SK-N-SH (cell line): Measurements from ENCODE around the gene POLR1C. TPM values are rescaled to one million over a fixed set of nuclear protein-coding genes. Genes with fewer than 3 reads are reported as not detected.

Source experiments
- CTCF ChIA-PET: fragments of 300-600, 350-600 bp; formaldehyde crosslinking; extraction: SDS; loops from one replicate; lab custom pipeline; 2021; lab: Yijun Ruan, JAX
- POLR2A ChIA-PET: fragments of 350-600 bp; sonication (Branson Sonifier 250); formaldehyde crosslinking; extraction: SDS; loops from one replicate; lab custom pipeline; 2020; ENCODE audit warnings: antibody characterized with exemption, inconsistent platforms; lab: Yijun Ruan, JAX
- DNase-seq: peaks from one replicate; pipeline ENCODE4 v3.0.0; 2012
- H2AFZ ChIP-seq: fragments of 200-600 bp; sonication (generic); 2 replicates; pipeline ENCODE4 v1.8.1; 2016; ENCODE audit warnings: antibody characterized with exemption, mild to moderate bottlenecking, low read depth
- H3F3A ChIP-seq: fragments of 200-600 bp; sonication (generic); replicated peaks from 2 replicates; pipeline ENCODE3; 2016; ENCODE audit warnings: antibody characterized with exemption, mild to moderate bottlenecking; ENCODE audit not compliant: insufficient read depth
- H3K27ac ChIP-seq, 2 experiments: fragments of 200-500 bp in 1 of 2; fragments of 200-600 bp in 1 of 2; sonication (Bioruptor generic) in 1 of 2; sonication (generic), shearing (Covaris generic) in 1 of 2; 2 replicates each; pipeline versions ENCODE4 v1.5.1 to v1.6.1; 2014 to 2016; ENCODE audit warnings: low read depth in 2 of 2, inconsistent platforms in 1 of 2, low read length in 1 of 2, mild to moderate bottlenecking in 1 of 2, mixed read lengths in 1 of 2
- H3K27me3 ChIP-seq: fragments of 200-600 bp; sonication (generic), shearing (Covaris generic); 2 replicates; pipeline ENCODE4 v1.6.1; 2016; ENCODE audit warnings: mixed run types; ENCODE audit not compliant: insufficient read depth
- H3K36me3 ChIP-seq, 2 experiments: fragments of 200-500 bp in 1 of 2; fragments of 200-600 bp in 1 of 2; sonication (Bioruptor generic) in 1 of 2; sonication (generic) in 1 of 2; replicated peaks in 1 of 2; 2 replicates each; pipeline versions ENCODE3 to v1.5.1; 2014 to 2016; ENCODE audit warnings: low read length in 1 of 2, mild to moderate bottlenecking in 1 of 2; ENCODE audit not compliant: insufficient read depth in 2 of 2, control insufficient read depth in 1 of 2
- H3K4me1 ChIP-seq, 2 experiments: fragments of 200-500 bp in 1 of 2; fragments of 200-600 bp in 1 of 2; sonication (Bioruptor generic) in 1 of 2; sonication (generic), shearing (Covaris generic) in 1 of 2; 2 replicates each; pipeline versions ENCODE4 v1.5.1 to v1.6.1; 2014 to 2016; ENCODE audit warnings: low read depth in 1 of 2, low read length in 1 of 2, mixed run types in 1 of 2; ENCODE audit not compliant: insufficient read depth in 2 of 2, control insufficient read depth in 1 of 2
- H3K4me2 ChIP-seq: fragments of 200-600 bp; sonication (generic), shearing (Covaris generic); 2 replicates; pipeline ENCODE4 v1.6.1; 2017; ENCODE audit warnings: mixed run types
- H3K4me3 ChIP-seq, 2 experiments: fragments of 200-500 bp in 1 of 2; fragments of 200-600 bp in 1 of 2; sonication (Bioruptor generic) in 1 of 2; sonication (generic), shearing (Covaris generic) in 1 of 2; 2 replicates each; pipeline versions ENCODE4 v1.5.1 to v1.8.1; 2014 to 2016; ENCODE audit warnings: low read depth in 2 of 2, inconsistent platforms in 1 of 2, low read length in 1 of 2, mild to moderate bottlenecking in 1 of 2, mixed read lengths in 1 of 2, moderate library complexity in 1 of 2
- H3K79me2 ChIP-seq: fragments of 200-600 bp; sonication (generic); 2 replicates; pipeline ENCODE4 v1.8.1; 2017; ENCODE audit warnings: mild to moderate bottlenecking; ENCODE audit not compliant: insufficient read depth
- H3K9ac ChIP-seq: fragments of 200-600 bp; sonication (generic); 2 replicates; pipeline ENCODE4 v1.6.1; 2017; ENCODE audit warnings: mixed run types
- H3K9me2 ChIP-seq: fragments of 200-600 bp; sonication (generic); 2 replicates; pipeline ENCODE4 v1.6.1; 2017; ENCODE audit warnings: mixed run types
- H3K9me3 ChIP-seq: fragments of 200-600 bp; sonication (generic); 2 replicates; pipeline ENCODE4 v1.6.1; 2017; ENCODE audit warnings: mixed run types, mild to moderate bottlenecking, moderate library complexity
- H4K20me1 ChIP-seq: fragments of 200-600 bp; sonication (generic); 2 replicates; pipeline ENCODE4 v1.6.1; 2017; ENCODE audit warnings: mild to moderate bottlenecking, mixed run types; ENCODE audit not compliant: insufficient read depth
- EP300 ChIP-seq, 2 experiments: IDR thresholded peaks; 2 replicates each; pipeline versions ENCODE4 v1.4.0 to v1.6.1; 2012; ENCODE audit warnings: borderline replicate concordance in 1 of 2, low read depth in 1 of 2, low read length in 1 of 2
- EZH2phosphoT487 ChIP-seq: fragments of 200-600 bp; sonication (generic); IDR thresholded peaks from 2 replicates; pipeline ENCODE4 v1.6.1; 2017; ENCODE audit warnings: low read depth, mixed run types, mild to moderate bottlenecking, antibody characterized with exemption, moderate library complexity, borderline replicate concordance
- FOSL2 ChIP-seq: IDR thresholded peaks from 2 replicates; pipeline ENCODE4 v1.4.0; 2012; ENCODE audit warnings: low read depth, mild to moderate bottlenecking, moderate library complexity, borderline replicate concordance
- GABPA ChIP-seq: IDR thresholded peaks from 2 replicates; pipeline ENCODE4 v1.4.0; 2012; ENCODE audit warnings: low read depth, mild to moderate bottlenecking
- GATA2 ChIP-seq: sonication (generic); formaldehyde crosslinking; IDR thresholded peaks from 2 replicates; pipeline ENCODE4 v1.5.0; 2020; ENCODE audit warnings: mild to moderate bottlenecking, missing genetic modification reagents
- JUND ChIP-seq: IDR thresholded peaks from 2 replicates; pipeline ENCODE4 v1.4.0; 2012
- NFIC ChIP-seq: IDR thresholded peaks from 2 replicates; pipeline ENCODE4 v1.4.0; 2012; ENCODE audit warnings: borderline replicate concordance
- NRF1 ChIP-seq: IDR thresholded peaks from 2 replicates; pipeline ENCODE4 v1.6.1; 2012; ENCODE audit warnings: low read depth, mild to moderate bottlenecking, low read length
- RXRA ChIP-seq: IDR thresholded peaks from 2 replicates; pipeline ENCODE4 v1.4.0; 2012; ENCODE audit warnings: low read depth, mild to moderate bottlenecking, borderline replicate concordance
- WGBS: methylation state at CpG from one replicate; pipeline ENCODE4 v1.1.6; 2017; ENCODE audit warnings: low lambda C conversion rate; 5-methylcytosine and 5-hydroxymethylcytosine counted together
- polyA plus RNA-seq, 3 experiments: library from polyadenylated mRNA; depleted of rRNA; stranded (reverse); fragments of >200 nt; gene quantifications; 2 replicates each; pipeline ENCODE4 v1.2.3, GENCODE V29; 2012
- TF ChIP-seq, protein P1 (sequence below): fragments of 150-350 bp; IDR thresholded peaks from 2 replicates; pipeline ENCODE4 v1.6.1; 2016; ENCODE audit warnings: mild to moderate bottlenecking, low read depth, low read length
- TF ChIP-seq, protein P2 (sequence below): fragments of 150-350 bp; IDR thresholded peaks from 2 replicates; pipeline ENCODE4 v1.6.1; 2017; ENCODE audit warnings: antibody characterized with exemption, low read length, low read depth, borderline replicate concordance
- TF ChIP-seq, protein P3 (sequence below): IDR thresholded peaks from 2 replicates; pipeline ENCODE4 v1.4.0; 2012; ENCODE audit warnings: low read depth, borderline replicate concordance
- TF ChIP-seq, protein P4 (sequence below): IDR thresholded peaks from 2 replicates; pipeline ENCODE4; 2012
- TF ChIP-seq, protein P5 (sequence below): fragments of 200-600 bp; sonication (generic); IDR thresholded peaks from 2 replicates; pipeline ENCODE4 v1.6.1; 2017; ENCODE audit warnings: antibody characterized with exemption, mild to moderate bottlenecking, moderate library complexity

POLR1C gene
- polyA plus RNA-seq, 1 of the 3 experiments (the other 2 are of a cell fraction), result 59.1 TPM

DNA sequence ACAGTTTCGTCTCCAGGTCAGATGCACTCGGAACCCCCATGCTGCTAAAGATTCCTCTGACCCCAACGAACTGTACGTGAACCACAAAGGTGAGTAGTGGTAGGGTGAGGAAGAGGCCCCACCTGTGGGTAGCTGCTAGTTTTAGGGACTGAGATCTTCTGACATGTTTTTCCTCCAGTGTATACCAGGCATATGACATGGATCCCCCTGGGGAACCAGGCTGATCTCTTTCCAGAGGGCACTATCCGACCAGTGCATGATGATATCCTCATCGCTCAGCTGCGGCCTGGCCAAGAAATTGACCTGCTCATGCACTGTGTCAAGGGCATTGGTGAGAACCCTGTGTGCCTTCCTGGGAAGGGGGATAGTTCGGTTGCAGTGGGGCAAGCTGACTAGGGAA, 3.2 kb downstream of the POLR1C start (continued):
- TF ChIP-seq, protein P1, sequence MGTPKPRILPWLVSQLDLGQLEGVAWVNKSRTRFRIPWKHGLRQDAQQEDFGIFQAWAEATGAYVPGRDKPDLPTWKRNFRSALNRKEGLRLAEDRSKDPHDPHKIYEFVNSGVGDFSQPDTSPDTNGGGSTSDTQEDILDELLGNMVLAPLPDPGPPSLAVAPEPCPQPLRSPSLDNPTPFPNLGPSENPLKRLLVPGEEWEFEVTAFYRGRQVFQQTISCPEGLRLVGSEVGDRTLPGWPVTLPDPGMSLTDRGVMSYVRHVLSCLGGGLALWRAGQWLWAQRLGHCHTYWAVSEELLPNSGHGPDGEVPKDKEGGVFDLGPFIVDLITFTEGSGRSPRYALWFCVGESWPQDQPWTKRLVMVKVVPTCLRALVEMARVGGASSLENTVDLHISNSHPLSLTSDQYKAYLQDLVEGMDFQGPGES, result no peak

DNA sequence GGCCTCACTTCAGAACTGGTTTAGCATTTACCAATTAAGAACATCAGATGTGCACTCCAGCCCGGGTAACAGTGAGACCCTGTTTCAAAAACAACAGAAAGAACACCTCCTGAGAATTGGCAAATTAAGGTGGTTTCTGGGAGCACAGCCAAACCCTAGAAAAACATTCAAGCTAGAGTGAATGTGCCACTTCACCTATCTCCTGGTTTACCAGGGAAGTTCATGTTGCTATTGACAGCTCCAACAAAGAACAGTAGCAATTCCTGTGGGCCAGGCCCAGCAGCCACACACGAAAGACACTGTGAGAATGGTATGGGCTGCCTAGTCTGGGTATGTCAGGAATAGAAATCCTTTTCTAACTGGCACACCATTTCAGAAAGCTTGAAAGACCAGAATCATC, 4.9 kb downstream of the POLR1C start:
- Histone ChIP-seq H3K4me3 (no peak overlapping the region), H3K9ac (no peak overlapping the region), H3K27ac (no peak overlapping the region), H2AFZ (no peak overlapping the region), H3K9me2 (no peaks in the 10 kb centered on the region), H3F3A (peaks cover 6% of the 10 kb centered on the region), H4K20me1 (no peaks in the 10 kb centered on the region), H3K27me3 (no peaks in the 10 kb centered on the region), H3K4me1 (peaks cover 0 to 9% of the 10 kb centered on the region in 2 experiments; a peak in 1 of 4 replicates), H3K79me2 (peaks cover 33% of the 10 kb centered on the region), H3K36me3 (peaks cover 68 to 73% of the 10 kb centered on the region in 2 experiments), H3K4me2 (no peak overlapping the region), H3K9me3 (no peaks in the 10 kb centered on the region)
- TF ChIP-seq JUND (no peak), NRF1 (no peak), EZH2phosphoT487 (no peak), RXRA (no peak), EP300 (IDR thresholded peaks at IDR 0.05; ENCODE audit: borderline replicate concordance in 1 of 2, low read depth in 1 of 2, low read length in 1 of 2) (no peak), GATA2 (CRISPR knock-in tag) (no peak), NFIC (no peak), GABPA (no peak), FOSL2 (no peak)
- TF ChIP-seq, protein P2, sequence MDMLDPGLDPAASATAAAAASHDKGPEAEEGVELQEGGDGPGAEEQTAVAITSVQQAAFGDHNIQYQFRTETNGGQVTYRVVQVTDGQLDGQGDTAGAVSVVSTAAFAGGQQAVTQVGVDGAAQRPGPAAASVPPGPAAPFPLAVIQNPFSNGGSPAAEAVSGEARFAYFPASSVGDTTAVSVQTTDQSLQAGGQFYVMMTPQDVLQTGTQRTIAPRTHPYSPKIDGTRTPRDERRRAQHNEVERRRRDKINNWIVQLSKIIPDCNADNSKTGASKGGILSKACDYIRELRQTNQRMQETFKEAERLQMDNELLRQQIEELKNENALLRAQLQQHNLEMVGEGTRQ, result no peak
- TF ChIP-seq, protein P1, result no peak
- TF ChIP-seq, protein P3, sequence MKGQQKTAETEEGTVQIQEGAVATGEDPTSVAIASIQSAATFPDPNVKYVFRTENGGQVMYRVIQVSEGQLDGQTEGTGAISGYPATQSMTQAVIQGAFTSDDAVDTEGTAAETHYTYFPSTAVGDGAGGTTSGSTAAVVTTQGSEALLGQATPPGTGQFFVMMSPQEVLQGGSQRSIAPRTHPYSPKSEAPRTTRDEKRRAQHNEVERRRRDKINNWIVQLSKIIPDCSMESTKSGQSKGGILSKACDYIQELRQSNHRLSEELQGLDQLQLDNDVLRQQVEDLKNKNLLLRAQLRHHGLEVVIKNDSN, result no peak
- TF ChIP-seq, protein P4, sequence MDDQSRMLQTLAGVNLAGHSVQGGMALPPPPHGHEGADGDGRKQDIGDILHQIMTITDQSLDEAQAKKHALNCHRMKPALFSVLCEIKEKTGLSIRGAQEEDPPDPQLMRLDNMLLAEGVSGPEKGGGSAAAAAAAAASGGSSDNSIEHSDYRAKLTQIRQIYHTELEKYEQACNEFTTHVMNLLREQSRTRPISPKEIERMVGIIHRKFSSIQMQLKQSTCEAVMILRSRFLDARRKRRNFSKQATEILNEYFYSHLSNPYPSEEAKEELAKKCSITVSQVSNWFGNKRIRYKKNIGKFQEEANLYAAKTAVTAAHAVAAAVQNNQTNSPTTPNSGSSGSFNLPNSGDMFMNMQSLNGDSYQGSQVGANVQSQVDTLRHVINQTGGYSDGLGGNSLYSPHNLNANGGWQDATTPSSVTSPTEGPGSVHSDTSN, result no peak
- TF ChIP-seq, protein P5, sequence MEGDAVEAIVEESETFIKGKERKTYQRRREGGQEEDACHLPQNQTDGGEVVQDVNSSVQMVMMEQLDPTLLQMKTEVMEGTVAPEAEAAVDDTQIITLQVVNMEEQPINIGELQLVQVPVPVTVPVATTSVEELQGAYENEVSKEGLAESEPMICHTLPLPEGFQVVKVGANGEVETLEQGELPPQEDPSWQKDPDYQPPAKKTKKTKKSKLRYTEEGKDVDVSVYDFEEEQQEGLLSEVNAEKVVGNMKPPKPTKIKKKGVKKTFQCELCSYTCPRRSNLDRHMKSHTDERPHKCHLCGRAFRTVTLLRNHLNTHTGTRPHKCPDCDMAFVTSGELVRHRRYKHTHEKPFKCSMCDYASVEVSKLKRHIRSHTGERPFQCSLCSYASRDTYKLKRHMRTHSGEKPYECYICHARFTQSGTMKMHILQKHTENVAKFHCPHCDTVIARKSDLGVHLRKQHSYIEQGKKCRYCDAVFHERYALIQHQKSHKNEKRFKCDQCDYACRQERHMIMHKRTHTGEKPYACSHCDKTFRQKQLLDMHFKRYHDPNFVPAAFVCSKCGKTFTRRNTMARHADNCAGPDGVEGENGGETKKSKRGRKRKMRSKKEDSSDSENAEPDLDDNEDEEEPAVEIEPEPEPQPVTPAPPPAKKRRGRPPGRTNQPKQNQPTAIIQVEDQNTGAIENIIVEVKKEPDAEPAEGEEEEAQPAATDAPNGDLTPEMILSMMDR, result no peak
- WGBS, result 71% methylated on average over 1 of the region's 2 CpGs
- CTCF ChIA-PET, result interaction anchor here (1.0 kb wide), 1 partner anchor 15 kb away, joined by 5 read pairs; no protein-coding TSS in a partner anchor
- DNase-seq, result no peak
- POLR2A ChIA-PET, result no interaction called here
